Mucosa of rectum (tissue), 2 donors: ENCODE data around the gene LIMS2.

ENCODE experiments used
- H3K27ac ChIP-seq, 2 donors: one replicate each; pipeline ENCODE4 v1.7.0; 2013; ENCODE audit warnings: inconsistent platforms in 2 of 2, low read depth in 2 of 2, low read length in 2 of 2
- H3K27me3 ChIP-seq, 2 donors: one replicate each; pipeline ENCODE4 v1.7.0; 2013; ENCODE audit warnings: low read length in 2 of 2; ENCODE audit not compliant: control insufficient read depth in 2 of 2, insufficient read depth in 2 of 2
- H3K36me3 ChIP-seq, 2 donors: one replicate each; pipeline ENCODE4 v1.7.0; 2013; ENCODE audit warnings: low read length in 2 of 2; ENCODE audit not compliant: control insufficient read depth in 2 of 2, insufficient read depth in 2 of 2
- H3K4me1 ChIP-seq, 2 donors: one replicate each; pipeline ENCODE4 v1.7.0; 2013; ENCODE audit warnings: low read length in 2 of 2, mild to moderate bottlenecking in 1 of 2; ENCODE audit not compliant: control insufficient read depth in 2 of 2, insufficient read depth in 2 of 2
- H3K4me3 ChIP-seq, 2 donors: one replicate each; pipeline ENCODE4 v1.7.0; 2013; ENCODE audit warnings: low read length in 2 of 2
- H3K9ac ChIP-seq, 2 donors: one replicate each; pipeline ENCODE4 v1.7.0; 2013; ENCODE audit warnings: low read length in 2 of 2, low read depth in 1 of 2, mild to moderate bottlenecking in 1 of 2
- H3K9me3 ChIP-seq, 2 donors: one replicate each; pipeline ENCODE4 v1.7.0; 2013; ENCODE audit warnings: low read length in 2 of 2; ENCODE audit not compliant: control insufficient read depth in 2 of 2
- donor health status: healthy.
- donor health status: Normal muscosa, but diverticular disease.

The LIMS2 gene

GRCh38 chr2:127700527-127701192 is 25.3 kb upstream of the LIMS2 start:
- Histone ChIP-seq H3K4me1 (peaks cover 22% of the 10 kb centered on the region in 2 donors), H3K36me3 (peaks cover 0 to 12% of the 10 kb centered on the region in 2 donors), H3K27me3 (no peaks in the 10 kb centered on the region), H3K4me3 (peak overlapping the region; percentile 74 to 93), H3K9ac (peak overlapping the region; percentile 89 to 97), H3K9me3 (no peaks in the 10 kb centered on the region), H3K27ac (peak overlapping the region; percentile 97)

GRCh38 chr2:127698553-127699355 is 23.4 kb upstream of the LIMS2 start:
- Histone ChIP-seq H3K4me3 (no peak overlapping the region), H3K27ac (no peak overlapping the region), H3K36me3 (peaks cover 0 to 4% of the 10 kb centered on the region in 2 donors), H3K4me1 (peaks cover 22% of the 10 kb centered on the region in 2 donors), H3K9ac (no peak overlapping the region), H3K9me3 (no peaks in the 10 kb centered on the region), H3K27me3 (no peaks in the 10 kb centered on the region)

- H3K4me3 ChIP-seq, result no peak overlapping the region
- no peaks in the 10 kb centered on the region for H3K27me3 ChIP-seq
- peaks cover 13 to 14% of the 10 kb centered on the region in 2 donors for H3K4me1 ChIP-seq
- H3K9ac ChIP-seq, result no peak overlapping the region
- no peaks in the 10 kb centered on the region for H3K9me3 ChIP-seq
- H3K36me3 ChIP-seq, result no peaks in the 10 kb centered on the region
- H3K27ac ChIP-seq, result no peak overlapping the region
Observed at GRCh38 chr2:127697482-127698180, 22.3 kb upstream of the LIMS2 start.

- peak overlapping the region in 1 of 2 donors; percentile 33 for H3K4me3 ChIP-seq
- no peaks in the 10 kb centered on the region for H3K27me3 ChIP-seq
- peaks cover 6% of the 10 kb centered on the region in 2 donors for H3K4me1 ChIP-seq
- no peak overlapping the region for H3K27ac ChIP-seq
- no peaks in the 10 kb centered on the region for H3K36me3 ChIP-seq
- peaks cover 0 to 3% of the 10 kb centered on the region in 2 donors for H3K9me3 ChIP-seq
- no peak overlapping the region for H3K9ac ChIP-seq
Observed at GRCh38 chr2:127695491-127696472, 20.5 kb upstream of the LIMS2 start.

- Histone ChIP-seq H3K36me3 (no peaks in the 10 kb centered on the region), H3K9ac (no peak overlapping the region), H3K27ac (no peak overlapping the region), H3K27me3 (no peaks in the 10 kb centered on the region), H3K4me1 (no peaks in the 10 kb centered on the region), H3K9me3 (peaks cover 0 to 5% of the 10 kb centered on the region in 2 donors), H3K4me3 (no peak overlapping the region)
Observed at GRCh38 chr2:127694986-127695385, 19.7 kb upstream of the LIMS2 start.

- no peak overlapping the region for H3K9ac ChIP-seq
- no peak overlapping the region for H3K27ac ChIP-seq
- H3K36me3 ChIP-seq, result no peaks in the 10 kb centered on the region
- H3K4me3 ChIP-seq, result no peak overlapping the region
- no peaks in the 10 kb centered on the region for H3K4me1 ChIP-seq
- H3K27me3 ChIP-seq, result no peaks in the 10 kb centered on the region
- H3K9me3 ChIP-seq, result peaks cover 0 to 8% of the 10 kb centered on the region in 2 donors
Observed at GRCh38 chr2:127690696-127691095, 15.4 kb upstream of the LIMS2 start.

GRCh38 chr2:127688405-127688804 is 13.1 kb upstream of the LIMS2 start:
- Histone ChIP-seq H3K36me3 (no peaks in the 10 kb centered on the region), H3K4me3 (no peak overlapping the region), H3K4me1 (no peaks in the 10 kb centered on the region), H3K9me3 (peaks cover 0 to 8% of the 10 kb centered on the region in 2 donors), H3K27me3 (no peaks in the 10 kb centered on the region), H3K27ac (no peak overlapping the region), H3K9ac (no peak overlapping the region)

- H3K4me1 ChIP-seq, result peaks cover 0 to 3% of the 10 kb centered on the region in 2 donors
- H3K27me3 ChIP-seq, result no peaks in the 10 kb centered on the region
- no peak overlapping the region for H3K4me3 ChIP-seq
- no peak overlapping the region for H3K27ac ChIP-seq
- H3K9ac ChIP-seq, result no peak overlapping the region
- H3K9me3 ChIP-seq, result peaks cover 0 to 2% of the 10 kb centered on the region in 2 donors
- no peaks in the 10 kb centered on the region for H3K36me3 ChIP-seq
Observed at GRCh38 chr2:127685410-127686080, 10.2 kb upstream of the LIMS2 start.

GRCh38 chr2:127683757-127684156 is 8.4 kb upstream of the LIMS2 start:
- H3K36me3 ChIP-seq, result no peaks in the 10 kb centered on the region
- H3K9me3 ChIP-seq, result peaks cover 0 to 2% of the 10 kb centered on the region in 2 donors
- no peaks in the 10 kb centered on the region for H3K27me3 ChIP-seq
- peaks cover 0 to 3% of the 10 kb centered on the region in 2 donors for H3K4me1 ChIP-seq
- H3K27ac ChIP-seq, result peak overlapping the region in 1 of 2 donors; percentile 35
- H3K4me3 ChIP-seq, result no peak overlapping the region
- no peak overlapping the region for H3K9ac ChIP-seq
